ENCODE results near the gene PRAMEF15.
"Not testable (repeated sequence)": the region's sequence is repeated elsewhere in the genome, so short reads cannot be mapped to it uniquely, and the experiment has no call there.

- TF ChIP-seq MAX (IDR thresholded peaks at IDR 0.05; ENCODE audit: low read depth, low read length); POLR2A (IDR thresholded peaks at IDR 0.05; ENCODE audit: extremely low read depth, insufficient read length); CTCF (IDR thresholded peaks at IDR 0.05; ENCODE audit: low read depth, low read length); MYC (IDR thresholded peaks at IDR 0.05; ENCODE audit: low read depth, low read length): not testable (repeated sequence)
Measured at GRCh38 chr1:13303239-13303638, 12.1 kb upstream of the PRAMEF15 start, which contains the start of gene PRAMEF33.

All from NB4 (cell line).